GM12891 (cell line): ENCODE data around the gene RNF25.

ENCODE experiments used
- POLR2A ChIP-seq: IDR thresholded peaks from 2 replicates; pipeline ENCODE4 v1.6.1; 2011; ENCODE audit warnings: low read depth, low read length, control low read depth
- POLR2AphosphoS5 ChIP-seq: IDR thresholded peaks from 2 replicates; pipeline ENCODE4 v1.6.1; 2011; ENCODE audit warnings: low read depth, low read length, control low read depth

DNA sequence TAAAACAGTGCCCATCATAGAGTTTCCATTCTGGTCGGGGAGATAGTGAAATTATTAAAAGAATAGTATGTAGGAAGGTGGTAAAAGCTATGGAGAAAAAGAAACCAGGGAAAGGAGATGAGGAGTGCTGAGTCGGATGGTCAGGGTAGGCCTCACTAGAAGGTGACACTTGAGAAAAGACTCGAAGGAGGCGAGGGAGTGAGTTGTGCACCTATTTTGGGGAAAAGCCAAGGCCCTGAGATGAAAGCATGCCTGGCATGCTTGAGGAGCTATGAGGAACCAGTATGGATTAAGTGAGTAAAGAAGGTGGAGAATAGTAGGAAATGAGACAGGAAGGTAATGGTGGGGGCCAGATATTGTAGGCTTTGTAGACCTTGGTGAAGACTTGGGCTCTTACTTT lies 31.5 kb upstream of the RNF25 start:
- no peak for TF ChIP-seq POLR2AphosphoS5
- TF ChIP-seq POLR2A, result no peak
